ENCODE results near the gene KLF2.
"Not testable (repeated sequence)": the region's sequence is repeated elsewhere in the genome, so short reads cannot be mapped to it uniquely, and the experiment has no call there.

DNA sequence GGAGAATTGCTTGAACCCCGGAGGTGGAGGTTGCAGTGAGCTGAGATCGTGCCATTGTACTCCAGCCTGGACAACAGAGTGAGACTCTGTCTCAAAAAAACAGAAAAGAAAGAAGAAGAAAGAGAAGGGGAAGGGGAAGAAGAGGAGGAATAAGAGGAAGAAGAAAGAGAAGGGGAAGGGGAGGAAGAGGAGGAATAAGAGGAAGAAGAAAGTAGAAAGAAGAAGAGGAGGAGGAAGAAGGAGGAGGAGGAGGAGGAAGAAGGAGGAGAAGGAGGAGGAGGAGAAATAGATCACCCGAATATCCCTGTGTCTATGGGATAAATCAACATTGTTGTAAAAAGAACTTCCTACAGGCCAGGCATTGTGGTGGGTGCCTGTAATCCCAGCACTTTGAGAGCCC lies 39.5 kb upstream of the KLF2 start:
- not testable (repeated sequence) for TF ChIP-seq EZH2 (IDR thresholded peaks at IDR 0.05); POLR2AphosphoS5 (IDR thresholded peaks at IDR 0.05; ENCODE audit: borderline replicate concordance, low read depth, low read length); FOXP2 (optimal IDR thresholded peaks at IDR 0.05; ENCODE audit: control extremely low read depth, extremely low read length, insufficient read depth)

Data from SK-N-MC (cell line).